Right atrium auricular region (tissue), 2 donors: ENCODE measurements around the gene LDAF1. TPM values are rescaled to one million over a fixed set of nuclear protein-coding genes. Genes with fewer than 3 reads are reported as not detected.

ENCODE experiments used
- DNase-seq: peaks from one replicate; pipeline ENCODE4 v3.0.0-alpha.2; 2019; ENCODE audit warnings: low spot score
- H3K27ac ChIP-seq, 2 donors: fragments of 200-600 bp; sonication (generic); 1 replicate in 1 of 2; 2 replicates in 1 of 2; pipeline ENCODE4 v1.5.1; 2016 to 2019
- H3K27me3 ChIP-seq, 2 donors: fragments of 200-600 bp; sonication (generic); one replicate each; pipeline versions ENCODE4 v1.5.1 to v1.6.0; 2017 to 2019
- H3K36me3 ChIP-seq: fragments of 200-600 bp; sonication (generic); one replicate; pipeline ENCODE4 v1.5.1; 2016
- H3K4me1 ChIP-seq, 2 donors: fragments of 200-600 bp; sonication (generic); one replicate each; pipeline versions ENCODE4 v1.5.1 to v1.6.0; 2017 to 2019
- H3K4me3 ChIP-seq, 2 donors: fragments of 200-600 bp; sonication (generic); 1 replicate in 1 of 2; 2 replicates in 1 of 2; pipeline ENCODE4 v1.5.1; 2017 to 2019; ENCODE audit warnings: mild to moderate bottlenecking in 1 of 2, moderate library complexity in 1 of 2
- H3K9me3 ChIP-seq, 2 donors: fragments of 200-600 bp; sonication (generic); one replicate each; pipeline ENCODE4 v1.5.1; 2019
- CTCF ChIP-seq, 2 donors: fragments of 200-600 bp; sonication (generic); IDR thresholded peaks; one replicate each; pipeline ENCODE4 v1.5.1; 2019; ENCODE audit warnings: antibody characterized with exemption in 2 of 2
- total RNA-seq, 2 donors: library from RNA; depleted of rRNA; stranded (reverse); fragments of >200 nt; gene quantifications; one replicate each; pipeline ENCODE4 v1.1.0, GENCODE V29; 2016

The LDAF1 gene
- total RNA-seq, 2 donors from 2014 or later: 81.8 to 110 TPM

- Histone ChIP-seq H3K4me1 (no peaks in the 10 kb centered on the region), H3K36me3 (no peaks in the 10 kb centered on the region), H3K4me3 (no peak overlapping the region), H3K9me3 (no peaks in the 10 kb centered on the region), H3K27me3 (no peaks in the 10 kb centered on the region), H3K27ac (no peak overlapping the region)
- no peak for DNase-seq
- TF ChIP-seq CTCF (IDR thresholded peaks at IDR 0.05): no peak
Observed at GRCh38 chr16:21208446-21209230, 50.2 kb downstream of the LDAF1 start.

- Histone ChIP-seq H3K27ac (no peak within 1 kb of the TSS), H3K36me3 (no peaks in the 10 kb centered on the region), H3K4me3 (no peak within 1 kb of the TSS), H3K9me3 (no peaks in the 10 kb centered on the region), H3K4me1 (no peaks in the 10 kb centered on the region), H3K27me3 (no peaks in the 10 kb centered on the region)
- no peak for TF ChIP-seq CTCF (IDR thresholded peaks at IDR 0.05)
- DNase-seq: no peak
Observed at GRCh38 chr16:21211486-21211885, 53.0 kb downstream of the LDAF1 start, which contains the start of gene ZP2. Gene ZP2, minus strand, starts transcription at chr16:21211574. Its CDS starts 27 bp downstream, at chr16:21211547.

GRCh38 chr16:21214086-21214485 lies 55.6 kb downstream of the LDAF1 start:
- no peaks in the 10 kb centered on the region for H3K36me3 ChIP-seq
- no peaks in the 10 kb centered on the region for H3K4me1 ChIP-seq
- H3K4me3 ChIP-seq: no peak overlapping the region
- no peak overlapping the region for H3K27ac ChIP-seq
- DNase-seq: no peak
- TF ChIP-seq CTCF (IDR thresholded peaks at IDR 0.05): no peak
- H3K9me3 ChIP-seq: no peaks in the 10 kb centered on the region
- no peaks in the 10 kb centered on the region for H3K27me3 ChIP-seq

- Histone ChIP-seq H3K9me3 (no peaks in the 10 kb centered on the region), H3K4me3 (no peak overlapping the region), H3K27me3 (no peaks in the 10 kb centered on the region), H3K4me1 (no peaks in the 10 kb centered on the region), H3K27ac (no peak overlapping the region), H3K36me3 (no peaks in the 10 kb centered on the region)
- no peak for TF ChIP-seq CTCF (IDR thresholded peaks at IDR 0.05)
- DNase-seq: no peak
Observed at GRCh38 chr16:21217121-21217520, 58.6 kb downstream of the LDAF1 start.

GRCh38 chr16:21218153-21218552 lies 59.7 kb downstream of the LDAF1 start:
- Histone ChIP-seq H3K9me3 (no peaks in the 10 kb centered on the region), H3K27me3 (no peaks in the 10 kb centered on the region), H3K4me3 (no peak overlapping the region), H3K27ac (no peak overlapping the region), H3K4me1 (no peaks in the 10 kb centered on the region), H3K36me3 (no peaks in the 10 kb centered on the region)
- TF ChIP-seq CTCF (IDR thresholded peaks at IDR 0.05): no peak
- DNase-seq: no peak

GRCh38 chr16:21219551-21219950 lies 61.1 kb downstream of the LDAF1 start:
- no peak overlapping the region for H3K27ac ChIP-seq
- DNase-seq: no peak
- H3K4me1 ChIP-seq: no peaks in the 10 kb centered on the region
- H3K36me3 ChIP-seq: no peaks in the 10 kb centered on the region
- H3K9me3 ChIP-seq: no peaks in the 10 kb centered on the region
- TF ChIP-seq CTCF (IDR thresholded peaks at IDR 0.05): no peak
- no peaks in the 10 kb centered on the region for H3K27me3 ChIP-seq
- no peak overlapping the region for H3K4me3 ChIP-seq
